A549 (cell line): ENCODE results near the gene CHCHD6. TPM values are rescaled to one million over a fixed set of nuclear protein-coding genes. Genes with fewer than 3 reads are reported as not detected.

ENCODE experiments used
- ATAC-seq, 2 experiments: fragments of 200-7000 bp in 1 of 2; fragments of >200 bp in 1 of 2; cut with Nextera tagmentation in 1 of 2; cut with Tn5 transposase in 1 of 2; 3 replicates each; pipeline versions ENCODE4 v1.8.0 to v1.9.1; 2018 to 2020; ENCODE audit warnings: mild to moderate bottlenecking in 1 of 2, moderate library complexity in 1 of 2
- CTCF ChIA-PET: fragments of 300-600 bp; sonication (Branson Sonifier 250); formaldehyde crosslinking; extraction: SDS; loops from one replicate; lab custom pipeline; 2021; ENCODE audit warnings: antibody characterized with exemption, inconsistent platforms; lab: Yijun Ruan, JAX
- POLR2A ChIA-PET: fragments of 350-600 bp; formaldehyde crosslinking; extraction: SDS; loops from one replicate; lab custom pipeline; 2021; ENCODE audit warnings: antibody characterized with exemption, inconsistent platforms; lab: Yijun Ruan, JAX
- DNase-seq, 2 experiments: peaks; one replicate each; pipeline versions ENCODE4 v3.0.0 to v3.0.0-alpha.2; 2011 to 2016; ENCODE audit warnings: low read depth in 1 of 2, low spot score in 1 of 2
- FAIRE-seq: peaks from 2 replicates; lab custom pipeline; 2011; peaks lifted over from hg19 to GRCh38; lab: Jason Lieb, UNC
- H3K27ac ChIP-seq, 2 experiments: fragments of >200 bp; sonication (Bioruptor Twin); formaldehyde crosslinking; 3 replicates each; pipeline ENCODE4 v1.5.1; 2016 to 2017
- H3K4me1 ChIP-seq: fragments of >200 bp; sonication (Bioruptor Twin); formaldehyde crosslinking; 3 replicates; pipeline ENCODE4 v1.6.1; 2016
- H3K4me2 ChIP-seq: fragments of >200 bp; sonication (Bioruptor Twin); formaldehyde crosslinking; 3 replicates; pipeline ENCODE4 v1.6.1; 2016
- H3K4me3 ChIP-seq: fragments of >200 bp; sonication (Bioruptor Twin); formaldehyde crosslinking; 3 replicates; pipeline ENCODE4 v1.5.1; 2016
- H3K9me3 ChIP-seq: fragments of >200 bp; sonication (Bioruptor Twin); formaldehyde crosslinking; 3 replicates; pipeline ENCODE4 v1.6.1; 2016
- ATOH8 ChIP-seq: fragments of 250-450 bp; sonication (Bioruptor Pico); IDR thresholded peaks from 2 replicates; pipeline ENCODE4 v1.5.0; 2020; ENCODE audit warnings: low read depth, mild to moderate bottlenecking, moderate library complexity
- CBX8 ChIP-seq: fragments of 200-600 bp; sonication (generic); IDR thresholded peaks from 2 replicates; pipeline ENCODE4 v1.6.1; 2016
- E2F6 ChIP-seq: IDR thresholded peaks from 2 replicates; pipeline ENCODE4 v1.6.1; 2012; ENCODE audit warnings: low read depth, borderline replicate concordance
- EHF ChIP-seq: fragments of 250-450 bp; sonication (Bioruptor Pico); IDR thresholded peaks from 2 replicates; pipeline ENCODE4 v1.5.0; 2020; ENCODE audit warnings: mild to moderate bottlenecking
- EP300 ChIP-seq, 2 experiments: fragments of >200 bp; sonication (Bioruptor Twin); formaldehyde crosslinking; IDR thresholded peaks; 2 replicates in 1 of 2; 3 replicates in 1 of 2; pipeline ENCODE4 v1.6.1; 2016 to 2017
- FOXS1 ChIP-seq: fragments of 250-450 bp; sonication (Bioruptor Pico); IDR thresholded peaks from 2 replicates; pipeline ENCODE4 v1.5.0; 2020; ENCODE audit warnings: mild to moderate bottlenecking, moderate library complexity
- GATA3 ChIP-seq: IDR thresholded peaks from 2 replicates; pipeline ENCODE4 v1.6.1; 2012; ENCODE audit warnings: borderline replicate concordance
- HDAC2 ChIP-seq: fragments of 200-600 bp; sonication (generic); IDR thresholded peaks from 2 replicates; pipeline ENCODE4 v1.6.1; 2016
- HOXB13 ChIP-seq: fragments of 250-450 bp; sonication (Bioruptor Pico); IDR thresholded peaks from 2 replicates; pipeline ENCODE4 v1.5.0; 2020; ENCODE audit warnings: low read depth, mild to moderate bottlenecking, moderate library complexity
- JUNB ChIP-seq: fragments of >200 bp; sonication (Bioruptor Twin); formaldehyde crosslinking; IDR thresholded peaks from 2 replicates; pipeline ENCODE4 v1.6.1; 2016
- MAFK ChIP-seq: fragments of 450-650 bp; IDR thresholded peaks from 2 replicates; pipeline ENCODE4 v1.6.1; 2014; ENCODE audit not compliant: partially characterized antibody
- MYC ChIP-seq: IDR thresholded peaks from 2 replicates; pipeline ENCODE4 v1.6.1; 2012; ENCODE audit warnings: mild to moderate bottlenecking, inconsistent platforms, low read length, improper control_type of control experiment, borderline replicate concordance
- NR3C1 ChIP-seq: fragments of >200 bp; sonication (Bioruptor Twin); formaldehyde crosslinking; IDR thresholded peaks from 3 replicates; pipeline ENCODE4 v1.6.1; 2017
- RARB ChIP-seq: fragments of 250-450 bp; sonication (Bioruptor Pico); IDR thresholded peaks from 2 replicates; pipeline ENCODE4 v1.8.0; 2021; ENCODE audit warnings: mild to moderate bottlenecking, moderate library complexity
- RCOR1 ChIP-seq: fragments of 150-350 bp; IDR thresholded peaks from 2 replicates; pipeline ENCODE4 v1.6.1; 2014; ENCODE audit warnings: antibody characterized with exemption, low read length, low read depth
- REST ChIP-seq: fragments of 200-600 bp; sonication (generic); IDR thresholded peaks from 2 replicates; pipeline ENCODE4 v1.6.1; 2016; ENCODE audit warnings: antibody characterized with exemption, mild to moderate bottlenecking, moderate library complexity
- RNF2 ChIP-seq: fragments of 200-600 bp; sonication (generic); IDR thresholded peaks from 2 replicates; pipeline ENCODE4 v1.6.1; 2016; ENCODE audit warnings: low read depth, mild to moderate bottlenecking, antibody characterized with exemption, moderate library complexity, borderline replicate concordance
- TFCP2L1 ChIP-seq: fragments of 250-450 bp; sonication (Bioruptor Pico); IDR thresholded peaks from 2 replicates; pipeline ENCODE4 v1.5.0; 2021; ENCODE audit warnings: mild to moderate bottlenecking
- ZFP36 ChIP-seq: fragments of 450-650 bp; IDR thresholded peaks from 2 replicates; pipeline ENCODE4 v1.6.1; 2014; ENCODE audit warnings: borderline replicate concordance; ENCODE audit not compliant: partially characterized antibody
- ZSCAN20 ChIP-seq: fragments of 250-450 bp; sonication (Bioruptor Pico); IDR thresholded peaks from 2 replicates; pipeline ENCODE4 v1.8.0; 2022; ENCODE audit warnings: mild to moderate bottlenecking, moderate library complexity
- WGBS: methylation state at CpG from one replicate; pipeline ENCODE4 v1.1.6; 2017; ENCODE audit errors: missing lambda C conversion rate; 5-methylcytosine and 5-hydroxymethylcytosine counted together
- polyA plus RNA-seq, 4 experiments: library from polyadenylated mRNA; depleted of rRNA in 3 of 4; stranded (reverse); fragments of >200 nt; fragmentation: RNase III in 1 of 4; extraction: RNeasy Plus Mini Kit Qiagen cat#74134 plus additional on column Dnase treatment in 1 of 4; gene quantifications; 2 replicates in 3 of 4; 3 replicates in 1 of 4; pipeline ENCODE4 v1.2.3, GENCODE V29; 2011 to 2017

Gene CHCHD6
- polyA plus RNA-seq, 2 of the 4 experiments (the other 2 are of a cell fraction): 15.0 to 18.1 TPM

GRCh38 chr3:126908752-126909275 is 204.8 kb downstream of the CHCHD6 start:
- FAIRE-seq: no peak
- no peak for ATAC-seq
- ChIA-PET POLR2A (no interaction called here), CTCF (interaction anchor here (1.2 kb wide), 1 partner anchor 74 kb away, joined by 3 read pairs; the partner anchor contains the start of gene PLXNA1)
- H3K4me1 ChIP-seq: peaks cover 15% of the 10 kb centered on the region
- H3K27ac ChIP-seq: no peak overlapping the region
- no peak for TF ChIP-seq JUNB
- no peak for TF ChIP-seq RARB (CRISPR knock-in tag)
- no peak for TF ChIP-seq HOXB13
- no peak for TF ChIP-seq CBX8
- TF ChIP-seq NR3C1: no peak
- TF ChIP-seq FOXS1 (CRISPR knock-in tag): no peak
- TF ChIP-seq TFCP2L1: no peak
- TF ChIP-seq ATOH8 (CRISPR knock-in tag): no peak
- no peak for TF ChIP-seq RNF2
- TF ChIP-seq EP300 (IDR thresholded peaks at IDR 0.05): no peak
- TF ChIP-seq REST: no peak
- no peak for TF ChIP-seq GATA3
- no peak for TF ChIP-seq EHF (CRISPR knock-in tag)
- TF ChIP-seq MAFK: no peak
- no peak for TF ChIP-seq ZSCAN20
- TF ChIP-seq HDAC2: no peak
- TF ChIP-seq RCOR1: no peak
- no peak overlapping the region for H3K4me3 ChIP-seq
- no peak overlapping the region for H3K4me2 ChIP-seq
- no peak for DNase-seq
- 84% methylated on average over 12 of the region's 12 CpGs for WGBS
- no peaks in the 10 kb centered on the region for H3K9me3 ChIP-seq

- Histone ChIP-seq H3K4me1 (peaks cover 15% of the 10 kb centered on the region), H3K4me2 (no peak overlapping the region), H3K9me3 (no peaks in the 10 kb centered on the region), H3K27ac (no peak overlapping the region; a peak in 1 of 6 replicates), H3K4me3 (no peak overlapping the region)
- POLR2A ChIA-PET: interaction anchor here (0.6 kb wide), 2 partner anchors 72 to 681 kb away, joined by 4 read pairs; no protein-coding TSS in a partner anchor
- DNase-seq (no peak), FAIRE-seq (no peak), ATAC-seq (no peak)
- CTCF ChIA-PET: no interaction called here
- no peak for TF ChIP-seq ZFP36
- no peak for TF ChIP-seq EHF (CRISPR knock-in tag)
- TF ChIP-seq GATA3: no peak
- no peak for TF ChIP-seq EP300 (IDR thresholded peaks at IDR 0.05)
- TF ChIP-seq E2F6: no peak
- no peak for TF ChIP-seq RARB (CRISPR knock-in tag)
- no peak for TF ChIP-seq MYC
- no peak for TF ChIP-seq FOXS1 (CRISPR knock-in tag)
- WGBS: 100% methylated on average over 3 of the region's 3 CpGs
Measured at GRCh38 chr3:126910231-126910630, 206.2 kb downstream of the CHCHD6 start.
